Measurements from ENCODE around the gene HBA1.

- TF ChIP-seq CTCF (IDR thresholded peaks at IDR 0.05; ENCODE audit: extremely low read depth in 1 of 2, insufficient read depth in 1 of 2, low read depth in 1 of 2, low read length in 2 of 2): no peak
- TF ChIP-seq FOS (IDR thresholded peaks at IDR 0.05; ENCODE audit: borderline replicate concordance, insufficient read depth, low read length): no peak
- no peak for TF ChIP-seq POLR2AphosphoS5 (IDR thresholded peaks at IDR 0.05; ENCODE audit: insufficient read depth, low read depth, low read length)
- TF ChIP-seq POLR2A (IDR thresholded peaks at IDR 0.05; ENCODE audit: low read depth, low read length): no peak
- TF ChIP-seq EZH2 (IDR thresholded peaks at IDR 0.05; ENCODE audit: borderline replicate concordance, low read depth, low read length, severe bottlenecking): no peak
- TF ChIP-seq JUN (IDR thresholded peaks at IDR 0.05; ENCODE audit: borderline replicate concordance, insufficient read depth, insufficient read length, low read depth): no peak
- no peak for TF ChIP-seq MYC (IDR thresholded peaks at IDR 0.05; ENCODE audit: low read depth, low read length)
Observed at GRCh38 chr16:203246-203645, 26.8 kb downstream of the HBA1 start.

All from endothelial cell of umbilical vein (primary cell).